Inferior parietal cortex (tissue), 1 donor: ENCODE results near the gene SPSB3.

Experiments used
- DNase-seq: peaks from one replicate; pipeline ENCODE4 v3.0.0-alpha.2; 2016; ENCODE audit errors: extremely low spot score

Gene SPSB3

GRCh38 chr16:1763521-1764511 is 18.6 kb downstream of the SPSB3 start:
- no peak for DNase-seq

- DNase-seq, result no peak
Observed at GRCh38 chr16:1762879-1763520, 19.4 kb downstream of the SPSB3 start.

- no peak for DNase-seq
Observed at GRCh38 chr16:1762196-1762878, 20.0 kb downstream of the SPSB3 start.

GRCh38 chr16:1761751-1762150 is 20.6 kb downstream of the SPSB3 start:
- no peak for DNase-seq

- no peak for DNase-seq
Observed at GRCh38 chr16:1760911-1761310, 21.5 kb downstream of the SPSB3 start.

GRCh38 chr16:1759511-1759910 is 22.9 kb downstream of the SPSB3 start:
- DNase-seq, result no peak

GRCh38 chr16:1758923-1759322 is 23.4 kb downstream of the SPSB3 start:
- DNase-seq, result no peak

- no peak for DNase-seq
Observed at GRCh38 chr16:1757714-1758461, 24.5 kb downstream of the SPSB3 start.

GRCh38 chr16:1754204-1754603 is 28.2 kb downstream of the SPSB3 start:
- DNase-seq, result no peak

- no peak for DNase-seq
Observed at GRCh38 chr16:1752853-1753252, 29.5 kb downstream of the SPSB3 start.

GRCh38 chr16:1751946-1752345 is 30.4 kb downstream of the SPSB3 start:
- no peak for DNase-seq

GRCh38 chr16:1749152-1750117 is 32.9 kb downstream of the SPSB3 start:
- no peak for DNase-seq

- DNase-seq, result no peak
Observed at GRCh38 chr16:1747934-1748333, 34.4 kb downstream of the SPSB3 start.

- no peak for DNase-seq
Observed at GRCh38 chr16:1746693-1747195, 35.6 kb downstream of the SPSB3 start.

GRCh38 chr16:1745900-1746692 is 36.3 kb downstream of the SPSB3 start:
- no peak for DNase-seq

- DNase-seq, result no peak
Observed at GRCh38 chr16:1745181-1745899, 37.0 kb downstream of the SPSB3 start.

- no peak for DNase-seq
Observed at GRCh38 chr16:1744338-1744840, 38.0 kb downstream of the SPSB3 start.
